Mucosa of descending colon (tissue), 3 donors: ENCODE results near the gene TMEM52. TPM values are rescaled to one million over a fixed set of nuclear protein-coding genes. Genes with fewer than 3 reads are reported as not detected.
A peak's percentile ranks its signal among the peaks of the same experiment; 100 is the strongest.

Experiments
- ATAC-seq: fragments of 200-7000 bp; cut with Tn5 transposase; one replicate; pipeline ENCODE4 v1.9.1; 2020; ENCODE audit warnings: mild to moderate bottlenecking, moderate library complexity
- DNase-seq, 3 donors: peaks; one replicate each; pipeline ENCODE4 v3.0.0-alpha.2; 2020
- H3K36me3 ChIP-seq: fragments of 200-600 bp; one replicate; pipeline ENCODE4 v1.8.0; 2021; ENCODE audit warnings: low read depth, mild to moderate bottlenecking
- H3K4me1 ChIP-seq: fragments of 200-600 bp; one replicate; pipeline ENCODE4 v1.8.0; 2021; ENCODE audit warnings: low read depth, mild to moderate bottlenecking
- H3K4me3 ChIP-seq: fragments of 200-600 bp; one replicate; pipeline ENCODE4 v1.8.0; 2021; ENCODE audit warnings: mild to moderate bottlenecking
- H3K9me3 ChIP-seq: fragments of 200-600 bp; one replicate; pipeline ENCODE4 v1.8.0; 2021; ENCODE audit warnings: mild to moderate bottlenecking
- CTCF ChIP-seq: fragments of 200-600 bp; IDR thresholded peaks from one replicate; pipeline ENCODE4 v1.8.0; 2022; ENCODE audit warnings: antibody characterized with exemption, mild to moderate bottlenecking
- intact Hi-C, 2 donors: fragments of 100-400 bp; cut with DNase I in 1 of 2; cut with micrococcal nuclease in 1 of 2; formaldehyde crosslinking; loops; one replicate each; pipeline versions ENCODE4 v1.11.0 to v1.11.1; 2022; cut with DNase I, micrococcal nuclease
- total RNA-seq, 3 donors: library from RNA; stranded (reverse); fragmentation: NEBNext Ultra II Directional in 2 of 3; extraction: Animal tissue kit (Norgen Biotek cat#: 25700) in 2 of 3; gene quantifications; one replicate each; pipeline versions ENCODE4 v1.2.1 to v1.2.4, GENCODE V29; 2021 to 2023
- donor health status: DM: no; HTN: no; CAD: no; lungs with moderate emphysema.
- donor health status: DM: no; HTN: no; CAD: no.
- donor health status: DM: no; HTN: yes; CAD: no.

TMEM52 gene
- total RNA-seq, 3 donors from 2014 or later: 1.8 to 4.0 (median 3.0) TPM

DNA sequence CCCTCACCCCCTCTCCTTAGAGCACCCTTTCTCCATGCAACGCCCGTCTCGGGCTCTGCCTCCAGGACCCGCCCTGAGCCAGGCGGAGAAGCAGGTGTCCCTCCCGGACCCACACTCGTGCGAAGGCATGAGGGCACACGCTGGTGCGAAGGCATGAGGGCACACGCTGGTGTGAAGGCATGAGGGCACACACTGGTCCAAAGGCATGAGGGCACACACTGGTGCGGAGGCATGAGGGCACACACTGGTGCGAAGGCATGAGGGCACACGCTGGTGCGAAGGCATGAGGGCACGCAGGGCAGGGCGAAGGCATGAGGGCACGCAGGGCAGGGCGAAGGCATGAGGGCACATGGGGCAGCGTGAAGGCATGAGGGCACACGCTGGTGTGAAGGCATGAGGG lies 5.8 kb upstream of the TMEM52 start:
- ATAC-seq: no peak
- no peak for TF ChIP-seq CTCF
- Histone ChIP-seq H3K4me3 (no peak overlapping the region), H3K9me3 (no peaks in the 10 kb centered on the region), H3K36me3 (no peaks in the 10 kb centered on the region), H3K4me1 (peaks cover 16% of the 10 kb centered on the region)
- no peak for DNase-seq
- intact Hi-C loops: no loop called here

GRCh38 chr1:1924386-1924785 lies 5.3 kb upstream of the TMEM52 start:
- Histone ChIP-seq H3K4me1 (peaks cover 18% of the 10 kb centered on the region), H3K36me3 (peaks cover 1% of the 10 kb centered on the region), H3K4me3 (no peak overlapping the region), H3K9me3 (no peaks in the 10 kb centered on the region)
- ATAC-seq (no peak), DNase-seq (no peak)
- TF ChIP-seq CTCF: no peak
- intact Hi-C loops: no loop called here

GRCh38 chr1:1922956-1923833 lies 4.1 kb upstream of the TMEM52 start:
- Histone ChIP-seq H3K36me3 (peaks cover 4% of the 10 kb centered on the region), H3K9me3 (no peaks in the 10 kb centered on the region), H3K4me3 (no peak overlapping the region), H3K4me1 (peaks cover 25% of the 10 kb centered on the region)
- no peak for TF ChIP-seq CTCF
- peak; percentile 66 to 80 (median 74) for DNase-seq
- ATAC-seq: peak; percentile 30
- intact Hi-C loops: no loop called here

DNA sequence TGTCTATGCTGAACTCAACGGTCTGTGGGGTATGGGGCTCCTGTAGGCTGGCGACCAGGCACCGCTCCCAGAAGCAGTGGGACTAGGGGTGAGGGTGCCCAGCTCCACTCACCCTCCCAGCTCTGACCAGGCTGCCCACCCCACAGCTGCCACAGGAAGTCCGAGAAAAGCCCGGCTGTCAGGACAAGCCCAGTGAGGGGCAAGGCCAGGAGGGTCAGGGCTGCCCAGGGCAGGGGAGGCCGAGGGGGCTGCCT lies 3.5 kb upstream of the TMEM52 start:
- TF ChIP-seq CTCF: no peak
- peaks cover 27% of the 10 kb centered on the region for H3K4me1 ChIP-seq
- DNase-seq: no peak
- peaks cover 4% of the 10 kb centered on the region for H3K36me3 ChIP-seq
- no peaks in the 10 kb centered on the region for H3K9me3 ChIP-seq
- no peak overlapping the region for H3K4me3 ChIP-seq
- ATAC-seq: no peak
- intact Hi-C loops: no loop called here

DNA sequence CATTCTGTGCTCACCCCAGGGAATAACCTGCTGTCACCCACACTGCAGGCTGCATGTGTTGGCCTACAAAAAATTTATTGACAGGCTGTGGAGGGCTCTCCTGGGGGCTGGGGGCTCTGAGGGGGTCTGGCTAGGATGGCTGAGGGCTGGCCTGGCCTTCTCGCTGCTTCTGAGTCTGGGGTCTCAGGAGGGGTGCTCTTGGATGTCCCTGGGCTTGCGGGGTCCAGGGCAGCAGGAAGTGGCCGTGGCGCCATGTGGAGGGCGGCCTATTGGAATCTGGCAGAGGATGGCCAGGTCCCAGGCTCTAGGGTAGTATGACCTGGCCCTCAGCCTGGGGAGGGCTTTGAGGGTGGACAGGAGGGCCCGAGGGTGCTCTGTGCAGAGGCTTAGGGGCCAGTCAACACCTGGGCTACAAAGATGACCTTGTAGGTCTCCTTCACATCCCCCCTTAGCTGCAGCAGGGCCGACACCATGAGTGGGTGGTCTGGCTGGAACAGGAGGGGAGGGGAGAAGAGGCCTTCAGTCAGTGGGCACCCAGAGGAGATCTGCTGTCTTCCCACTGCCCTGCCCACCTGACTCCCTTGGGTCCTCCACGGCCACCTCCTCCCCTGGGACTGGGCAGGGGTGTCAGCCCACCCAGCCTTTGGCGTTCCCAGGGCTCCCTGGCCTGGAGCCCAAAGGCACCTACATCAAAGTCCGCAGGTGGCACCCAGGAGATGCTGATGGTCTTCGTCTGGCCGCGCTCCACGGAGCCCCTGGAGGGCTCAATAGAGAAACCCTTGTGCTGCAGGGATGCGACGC lies 3.0 kb upstream of the TMEM52 start:
- H3K4me1 ChIP-seq: peaks cover 27% of the 10 kb centered on the region
- TF ChIP-seq CTCF: no peak
- DNase-seq (no peak), ATAC-seq (no peak)
- intact Hi-C loops: no loop called here
- H3K9me3 ChIP-seq: no peaks in the 10 kb centered on the region
- H3K4me3 ChIP-seq: no peak overlapping the region
- peaks cover 4% of the 10 kb centered on the region for H3K36me3 ChIP-seq
